Measurements from ENCODE around the gene DLGAP1. TPM values are rescaled to one million over a fixed set of nuclear protein-coding genes. Genes with fewer than 3 reads are reported as not detected.
"Not testable (repeated sequence)": the region's sequence is repeated elsewhere in the genome, so short reads cannot be mapped to it uniquely, and the experiment has no call there.

DLGAP1 gene
- total and polyA plus RNA-seq, 2 experiments from 2014 or later: 17.0 to 48.5 TPM

DNA sequence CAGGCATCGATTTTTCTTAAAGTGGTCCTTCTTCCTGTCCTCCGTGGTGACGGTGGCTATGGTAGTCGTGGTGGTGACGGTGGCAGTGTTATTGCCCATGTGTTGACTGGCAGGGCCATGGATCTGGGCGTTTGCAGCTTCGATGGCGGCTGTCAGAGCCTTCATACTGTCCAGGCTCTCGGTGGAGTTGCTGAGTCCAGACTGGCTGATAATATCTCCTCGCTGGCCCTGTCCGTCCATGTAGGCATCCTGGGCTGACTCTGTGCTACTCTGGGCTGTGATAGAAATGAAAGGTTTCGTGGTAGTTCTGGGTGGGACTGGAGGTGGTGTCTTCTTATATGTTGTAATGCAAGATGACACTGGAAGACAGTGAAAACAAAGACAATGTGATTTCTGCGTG lies 873.2 kb downstream of the DLGAP1 start:
- H3K4me1 ChIP-seq (ENCODE audit: insufficient read depth): peaks cover 20% of the 10 kb centered on the region
- Mint-ChIP-seq H3K27me3 (ENCODE audit: insufficient read depth, low read depth, poor library complexity) (peaks cover 3% of the 10 kb centered on the region), H3K4me3 (no peak overlapping the region; the same call in 2 of the 3 replicates), H3K9me3 (no peaks in the 10 kb centered on the region), H3K4me1 (peaks cover 34% of the 10 kb centered on the region), H3K27ac (no peak overlapping the region), H3K36me3 (ENCODE audit: low read depth) (peaks cover 5% of the 10 kb centered on the region; the same call in 2 of the 3 replicates)
- ATAC-seq (no peak), DNase-seq (ENCODE audit: low spot score) (no peak)
- no peak overlapping the region; the same call in 1 of the 2 replicates for H3K27ac ChIP-seq (ENCODE audit: low read depth)
- H3K79me2 ChIP-seq (replicated peaks; ENCODE audit: insufficient read depth): no peaks in the 10 kb centered on the region
- no peaks in the 10 kb centered on the region for H3K27me3 ChIP-seq (ENCODE audit: insufficient read depth)
- H3K36me3 ChIP-seq (ENCODE audit: insufficient read depth): no peaks in the 10 kb centered on the region
- TF ChIP-seq, protein P1, sequence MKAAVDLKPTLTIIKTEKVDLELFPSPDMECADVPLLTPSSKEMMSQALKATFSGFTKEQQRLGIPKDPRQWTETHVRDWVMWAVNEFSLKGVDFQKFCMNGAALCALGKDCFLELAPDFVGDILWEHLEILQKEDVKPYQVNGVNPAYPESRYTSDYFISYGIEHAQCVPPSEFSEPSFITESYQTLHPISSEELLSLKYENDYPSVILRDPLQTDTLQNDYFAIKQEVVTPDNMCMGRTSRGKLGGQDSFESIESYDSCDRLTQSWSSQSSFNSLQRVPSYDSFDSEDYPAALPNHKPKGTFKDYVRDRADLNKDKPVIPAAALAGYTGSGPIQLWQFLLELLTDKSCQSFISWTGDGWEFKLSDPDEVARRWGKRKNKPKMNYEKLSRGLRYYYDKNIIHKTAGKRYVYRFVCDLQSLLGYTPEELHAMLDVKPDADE (IDR thresholded peaks at IDR 0.05): no peak
- no peak for TF ChIP-seq JUNB (IDR thresholded peaks at IDR 0.05; ENCODE audit: unreplicated experiment)
- no peak overlapping the region for H3K4me3 ChIP-seq
- H3K9me2 ChIP-seq (ENCODE audit: insufficient read depth): no peaks in the 10 kb centered on the region
- peaks cover 6% of the 10 kb centered on the region for H3F3A ChIP-seq (replicated peaks; ENCODE audit: low read depth)
- no peak overlapping the region for H2AFZ ChIP-seq
- no peaks in the 10 kb centered on the region for H4K20me1 ChIP-seq (replicated peaks; ENCODE audit: insufficient read depth)
- H3K4me2 ChIP-seq: no peak overlapping the region

DNA sequence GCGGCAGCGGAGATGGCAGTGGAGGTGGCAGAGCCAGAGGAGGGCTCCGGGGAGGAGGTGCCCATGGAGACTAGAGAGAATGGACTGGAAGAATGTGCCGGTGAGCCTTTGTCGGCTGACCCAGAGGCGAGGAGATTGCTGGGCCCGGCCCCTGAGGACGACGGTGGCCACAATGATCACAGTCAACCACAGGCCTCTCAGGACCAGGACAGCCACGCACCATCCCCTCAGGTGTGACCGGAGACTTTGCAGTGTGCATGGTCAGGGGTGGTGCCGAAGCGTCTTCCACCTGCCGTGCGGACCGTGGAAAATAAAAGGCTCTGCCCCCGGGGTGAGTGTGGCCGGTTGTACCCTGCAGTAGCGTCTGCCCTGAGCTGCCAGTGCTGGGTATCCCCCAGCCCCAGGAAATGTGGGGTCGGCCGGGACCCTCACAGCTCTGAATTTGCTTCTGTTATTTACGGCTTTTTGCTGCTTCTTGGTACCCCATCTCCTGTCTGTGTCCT lies 874.5 kb downstream of the DLGAP1 start:
- H3K27me3 Mint-ChIP-seq (ENCODE audit: insufficient read depth, low read depth, poor library complexity); H3K9me2 ChIP-seq (ENCODE audit: insufficient read depth); H3K4me3 ChIP-seq; DNase-seq (ENCODE audit: low spot score); H3K27ac Mint-ChIP-seq; H3K36me3 Mint-ChIP-seq (ENCODE audit: low read depth); H3K4me2 ChIP-seq; H4K20me1 ChIP-seq (replicated peaks; ENCODE audit: insufficient read depth); H3K27me3 ChIP-seq (ENCODE audit: insufficient read depth); H3K4me3 Mint-ChIP-seq; H3K9me3 Mint-ChIP-seq; ATAC-seq; H3K36me3 ChIP-seq (ENCODE audit: insufficient read depth); H3K27ac ChIP-seq (ENCODE audit: low read depth); H3K79me2 ChIP-seq (replicated peaks; ENCODE audit: insufficient read depth); H3F3A ChIP-seq (replicated peaks; ENCODE audit: low read depth); H2AFZ ChIP-seq: not testable (repeated sequence)
- peaks cover 34% of the 10 kb centered on the region for H3K4me1 Mint-ChIP-seq
- peaks cover 20% of the 10 kb centered on the region for H3K4me1 ChIP-seq (ENCODE audit: insufficient read depth)

DNA sequence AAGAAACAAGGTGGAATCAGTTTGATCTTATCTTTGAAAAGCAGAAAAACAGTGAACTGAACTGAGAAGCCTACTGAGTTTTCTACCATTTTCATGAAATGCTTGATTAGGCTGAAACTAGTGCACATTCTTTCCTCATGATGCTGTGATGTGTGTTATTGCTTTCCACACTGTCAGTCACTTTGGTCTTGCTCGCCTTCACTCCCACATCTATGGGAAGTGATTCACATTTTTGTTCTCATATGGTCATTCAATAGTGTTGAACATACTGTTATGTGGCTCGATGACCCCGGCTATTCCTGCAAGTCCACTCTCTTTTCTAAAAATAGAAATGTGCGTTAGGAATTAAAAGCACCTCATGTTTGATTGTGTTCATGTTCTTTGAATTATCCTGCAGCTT lies 875.4 kb downstream of the DLGAP1 start:
- H3K36me3 Mint-ChIP-seq (ENCODE audit: low read depth): peaks cover 5% of the 10 kb centered on the region; the same call in 2 of the 3 replicates
- H3K4me1 ChIP-seq (ENCODE audit: insufficient read depth): peaks cover 15% of the 10 kb centered on the region
- peaks cover 8% of the 10 kb centered on the region for H3K27me3 Mint-ChIP-seq (ENCODE audit: insufficient read depth, low read depth, poor library complexity)
- H3K36me3 ChIP-seq (ENCODE audit: insufficient read depth): no peaks in the 10 kb centered on the region
- no peak overlapping the region for H3K4me2 ChIP-seq
- no peaks in the 10 kb centered on the region for H3K27me3 ChIP-seq (ENCODE audit: insufficient read depth)
- H2AFZ ChIP-seq: no peak overlapping the region
- ATAC-seq: no peak
- H3K9me2 ChIP-seq (ENCODE audit: insufficient read depth): no peaks in the 10 kb centered on the region
- H3K27ac ChIP-seq (ENCODE audit: low read depth): 0 out of 2 replicates have a peak overlapping the region, but pooled peaks have one; percentile 72
- H3K4me3 Mint-ChIP-seq: no peak overlapping the region
- H3K4me3 ChIP-seq: no peak overlapping the region
- peaks cover 4% of the 10 kb centered on the region for H3F3A ChIP-seq (replicated peaks; ENCODE audit: low read depth)
- H3K4me1 Mint-ChIP-seq: peaks cover 26% of the 10 kb centered on the region
- DNase-seq (ENCODE audit: low spot score): no peak
- no peaks in the 10 kb centered on the region for H3K9me3 Mint-ChIP-seq
- no peak overlapping the region for H3K27ac Mint-ChIP-seq
- H4K20me1 ChIP-seq (replicated peaks; ENCODE audit: insufficient read depth): no peaks in the 10 kb centered on the region
- no peaks in the 10 kb centered on the region for H3K79me2 ChIP-seq (replicated peaks; ENCODE audit: insufficient read depth)
- TF ChIP-seq ZNF114 (CRISPR knock-in tag; IDR thresholded peaks at IDR 0.05) (no peak), NANOG (IDR thresholded peaks at IDR 0.05; ENCODE audit: borderline replicate concordance) (no peak)
- TF ChIP-seq, protein P2, sequence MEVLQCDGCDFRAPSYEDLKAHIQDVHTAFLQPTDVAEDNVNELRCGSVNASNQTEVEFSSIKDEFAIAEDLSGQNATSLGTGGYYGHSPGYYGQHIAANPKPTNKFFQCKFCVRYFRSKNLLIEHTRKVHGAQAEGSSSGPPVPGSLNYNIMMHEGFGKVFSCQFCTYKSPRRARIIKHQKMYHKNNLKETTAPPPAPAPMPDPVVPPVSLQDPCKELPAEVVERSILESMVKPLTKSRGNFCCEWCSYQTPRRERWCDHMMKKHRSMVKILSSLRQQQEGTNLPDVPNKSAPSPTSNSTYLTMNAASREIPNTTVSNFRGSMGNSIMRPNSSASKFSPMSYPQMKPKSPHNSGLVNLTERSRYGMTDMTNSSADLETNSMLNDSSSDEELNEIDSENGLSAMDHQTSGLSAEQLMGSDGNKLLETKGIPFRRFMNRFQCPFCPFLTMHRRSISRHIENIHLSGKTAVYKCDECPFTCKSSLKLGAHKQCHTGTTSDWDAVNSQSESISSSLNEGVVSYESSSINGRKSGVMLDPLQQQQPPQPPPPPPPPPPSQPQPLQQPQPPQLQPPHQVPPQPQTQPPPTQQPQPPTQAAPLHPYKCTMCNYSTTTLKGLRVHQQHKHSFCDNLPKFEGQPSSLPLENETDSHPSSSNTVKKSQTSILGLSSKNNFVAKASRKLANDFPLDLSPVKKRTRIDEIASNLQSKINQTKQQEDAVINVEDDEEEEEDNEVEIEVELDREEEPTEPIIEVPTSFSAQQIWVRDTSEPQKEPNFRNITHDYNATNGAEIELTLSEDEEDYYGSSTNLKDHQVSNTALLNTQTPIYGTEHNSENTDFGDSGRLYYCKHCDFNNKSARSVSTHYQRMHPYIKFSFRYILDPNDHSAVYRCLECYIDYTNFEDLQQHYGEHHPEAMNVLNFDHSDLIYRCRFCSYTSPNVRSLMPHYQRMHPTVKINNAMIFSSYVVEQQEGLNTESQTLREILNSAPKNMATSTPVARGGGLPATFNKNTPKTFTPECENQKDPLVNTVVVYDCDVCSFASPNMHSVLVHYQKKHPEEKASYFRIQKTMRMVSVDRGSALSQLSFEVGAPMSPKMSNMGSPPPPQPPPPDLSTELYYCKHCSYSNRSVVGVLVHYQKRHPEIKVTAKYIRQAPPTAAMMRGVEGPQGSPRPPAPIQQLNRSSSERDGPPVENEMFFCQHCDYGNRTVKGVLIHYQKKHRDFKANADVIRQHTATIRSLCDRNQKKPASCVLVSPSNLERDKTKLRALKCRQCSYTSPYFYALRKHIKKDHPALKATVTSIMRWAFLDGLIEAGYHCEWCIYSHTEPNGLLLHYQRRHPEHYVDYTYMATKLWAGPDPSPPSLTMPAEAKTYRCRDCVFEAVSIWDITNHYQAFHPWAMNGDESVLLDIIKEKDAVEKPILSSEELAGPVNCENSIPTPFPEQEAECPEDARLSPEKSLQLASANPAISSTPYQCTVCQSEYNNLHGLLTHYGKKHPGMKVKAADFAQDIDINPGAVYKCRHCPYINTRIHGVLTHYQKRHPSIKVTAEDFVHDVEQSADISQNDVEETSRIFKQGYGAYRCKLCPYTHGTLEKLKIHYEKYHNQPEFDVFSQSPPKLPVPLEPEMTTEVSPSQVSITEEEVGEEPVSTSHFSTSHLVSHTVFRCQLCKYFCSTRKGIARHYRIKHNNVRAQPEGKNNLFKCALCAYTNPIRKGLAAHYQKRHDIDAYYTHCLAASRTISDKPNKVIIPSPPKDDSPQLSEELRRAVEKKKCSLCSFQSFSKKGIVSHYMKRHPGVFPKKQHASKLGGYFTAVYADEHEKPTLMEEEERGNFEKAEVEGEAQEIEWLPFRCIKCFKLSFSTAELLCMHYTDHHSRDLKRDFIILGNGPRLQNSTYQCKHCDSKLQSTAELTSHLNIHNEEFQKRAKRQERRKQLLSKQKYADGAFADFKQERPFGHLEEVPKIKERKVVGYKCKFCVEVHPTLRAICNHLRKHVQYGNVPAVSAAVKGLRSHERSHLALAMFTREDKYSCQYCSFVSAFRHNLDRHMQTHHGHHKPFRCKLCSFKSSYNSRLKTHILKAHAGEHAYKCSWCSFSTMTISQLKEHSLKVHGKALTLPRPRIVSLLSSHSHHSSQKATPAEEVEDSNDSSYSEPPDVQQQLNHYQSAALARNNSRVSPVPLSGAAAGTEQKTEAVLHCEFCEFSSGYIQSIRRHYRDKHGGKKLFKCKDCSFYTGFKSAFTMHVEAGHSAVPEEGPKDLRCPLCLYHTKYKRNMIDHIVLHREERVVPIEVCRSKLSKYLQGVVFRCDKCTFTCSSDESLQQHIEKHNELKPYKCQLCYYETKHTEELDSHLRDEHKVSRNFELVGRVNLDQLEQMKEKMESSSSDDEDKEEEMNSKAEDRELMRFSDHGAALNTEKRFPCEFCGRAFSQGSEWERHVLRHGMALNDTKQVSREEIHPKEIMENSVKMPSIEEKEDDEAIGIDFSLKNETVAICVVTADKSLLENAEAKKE (CRISPR knock-in tag; IDR thresholded peaks at IDR 0.05): no peak
- TF ChIP-seq, protein P3, sequence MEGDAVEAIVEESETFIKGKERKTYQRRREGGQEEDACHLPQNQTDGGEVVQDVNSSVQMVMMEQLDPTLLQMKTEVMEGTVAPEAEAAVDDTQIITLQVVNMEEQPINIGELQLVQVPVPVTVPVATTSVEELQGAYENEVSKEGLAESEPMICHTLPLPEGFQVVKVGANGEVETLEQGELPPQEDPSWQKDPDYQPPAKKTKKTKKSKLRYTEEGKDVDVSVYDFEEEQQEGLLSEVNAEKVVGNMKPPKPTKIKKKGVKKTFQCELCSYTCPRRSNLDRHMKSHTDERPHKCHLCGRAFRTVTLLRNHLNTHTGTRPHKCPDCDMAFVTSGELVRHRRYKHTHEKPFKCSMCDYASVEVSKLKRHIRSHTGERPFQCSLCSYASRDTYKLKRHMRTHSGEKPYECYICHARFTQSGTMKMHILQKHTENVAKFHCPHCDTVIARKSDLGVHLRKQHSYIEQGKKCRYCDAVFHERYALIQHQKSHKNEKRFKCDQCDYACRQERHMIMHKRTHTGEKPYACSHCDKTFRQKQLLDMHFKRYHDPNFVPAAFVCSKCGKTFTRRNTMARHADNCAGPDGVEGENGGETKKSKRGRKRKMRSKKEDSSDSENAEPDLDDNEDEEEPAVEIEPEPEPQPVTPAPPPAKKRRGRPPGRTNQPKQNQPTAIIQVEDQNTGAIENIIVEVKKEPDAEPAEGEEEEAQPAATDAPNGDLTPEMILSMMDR (conservative IDR thresholded peaks at IDR 0.05; ENCODE audit: low read depth in 2 of 2): no peak
- TF ChIP-seq, protein P1 (IDR thresholded peaks at IDR 0.05): no peak

Data from GM23338 (cell line).